IgD-negative memory B cell (primary cell): ENCODE results near the gene TEX11. TPM values are rescaled to one million over a fixed set of nuclear protein-coding genes. Genes with fewer than 3 reads are reported as not detected.
"Not testable (repeated sequence)": the region's sequence is repeated elsewhere in the genome, so short reads cannot be mapped to it uniquely, and the experiment has no call there.

Experiments
- H3K27ac Mint-ChIP-seq, 3 donors: one replicate each; pipeline ENCODE4 v1.8.0; 2020 to 2022; ENCODE audit warnings: mild to moderate bottlenecking in 3 of 3, mixed read lengths in 3 of 3, moderate library complexity in 1 of 3
- H3K27me3 Mint-ChIP-seq: one replicate; pipeline ENCODE4 v1.8.0; 2021; ENCODE audit warnings: mixed read lengths
- H3K36me3 Mint-ChIP-seq: one replicate; pipeline ENCODE4 v1.8.0; 2020; ENCODE audit warnings: mild to moderate bottlenecking, mixed read lengths
- H3K4me1 Mint-ChIP-seq, 3 donors: one replicate each; pipeline ENCODE4 v1.8.0; 2020 to 2022; ENCODE audit warnings: mixed read lengths in 3 of 3, mild to moderate bottlenecking in 1 of 3
- H3K4me3 Mint-ChIP-seq, 4 donors: one replicate each; pipeline ENCODE4 v1.8.0; 2020 to 2022; ENCODE audit warnings: mild to moderate bottlenecking in 4 of 4, mixed read lengths in 4 of 4, moderate library complexity in 3 of 4
- H3K9me3 Mint-ChIP-seq, 3 donors: one replicate each; pipeline ENCODE4 v1.8.0; 2020 to 2021; ENCODE audit warnings: mixed read lengths in 3 of 3, mild to moderate bottlenecking in 1 of 3
- polyA plus RNA-seq: library from polyadenylated mRNA; unstranded; fragments of 300-500 nt; fragmentation: Illumina TruSeq; gene quantifications from one replicate; pipeline ENCODE4 v1.2.3, GENCODE V29; 2021

TEX11 gene
- polyA plus RNA-seq, 1 donor from 2014 or later: not detected

GRCh38 chrX:70675284-70675683, 233.2 kb downstream of the TEX11 start:
- Mint-ChIP-seq H3K27ac (no peak overlapping the region), H3K27me3 (peaks cover 4% of the 10 kb centered on the region), H3K9me3 (peaks cover 0 to 2% (median 0%) of the 10 kb centered on the region in 3 donors), H3K4me1 (no peaks in the 10 kb centered on the region), H3K4me3 (no peak overlapping the region), H3K36me3 (peaks cover 1% of the 10 kb centered on the region)

GRCh38 chrX:70672326-70672725, 236.2 kb downstream of the TEX11 start:
- Mint-ChIP-seq H3K4me3 (no peak overlapping the region), H3K36me3 (no peaks in the 10 kb centered on the region), H3K4me1 (no peaks in the 10 kb centered on the region), H3K9me3 (peaks cover 0 to 2% (median 0%) of the 10 kb centered on the region in 3 donors), H3K27me3 (peaks cover 2% of the 10 kb centered on the region), H3K27ac (no peak overlapping the region)

- peaks cover 2% of the 10 kb centered on the region for H3K27me3 Mint-ChIP-seq
- no peaks in the 10 kb centered on the region for H3K36me3 Mint-ChIP-seq
- no peaks in the 10 kb centered on the region for H3K4me1 Mint-ChIP-seq
- H3K27ac Mint-ChIP-seq: no peak overlapping the region
- H3K4me3 Mint-ChIP-seq: no peak overlapping the region
- H3K9me3 Mint-ChIP-seq: peaks cover 0 to 2% (median 0%) of the 10 kb centered on the region in 3 donors
Measured at GRCh38 chrX:70669120-70669519, 239.4 kb downstream of the TEX11 start.

DNA sequence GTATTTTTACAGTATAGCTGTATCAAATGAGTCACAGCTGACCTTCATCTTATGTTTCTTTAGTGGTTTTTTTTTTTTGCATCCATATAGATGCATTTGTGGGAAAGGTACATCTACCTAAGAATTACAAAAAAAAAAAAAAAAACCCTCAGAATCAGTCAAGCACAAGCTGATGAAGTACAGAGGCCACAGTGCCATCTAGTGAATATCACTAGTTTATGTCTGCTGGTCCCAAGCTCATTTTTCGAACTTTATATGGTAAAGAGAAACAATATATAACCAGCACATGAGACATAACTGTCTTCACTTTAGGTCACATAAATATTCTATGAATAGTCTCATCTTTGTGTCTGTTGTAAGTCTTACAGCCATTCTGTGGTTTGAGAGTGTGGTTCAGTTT, 243.8 kb downstream of the TEX11 start:
- no peak overlapping the region for H3K27ac Mint-ChIP-seq
- H3K27me3 Mint-ChIP-seq: peaks cover 5% of the 10 kb centered on the region
- no peak overlapping the region for H3K4me3 Mint-ChIP-seq
- no peaks in the 10 kb centered on the region for H3K36me3 Mint-ChIP-seq
- no peaks in the 10 kb centered on the region for H3K9me3 Mint-ChIP-seq
- no peaks in the 10 kb centered on the region for H3K4me1 Mint-ChIP-seq

GRCh38 chrX:70661124-70661523, 247.4 kb downstream of the TEX11 start:
- H3K4me1 Mint-ChIP-seq, H3K27ac Mint-ChIP-seq, H3K27me3 Mint-ChIP-seq, H3K36me3 Mint-ChIP-seq, H3K9me3 Mint-ChIP-seq, H3K4me3 Mint-ChIP-seq: not testable (repeated sequence)

DNA sequence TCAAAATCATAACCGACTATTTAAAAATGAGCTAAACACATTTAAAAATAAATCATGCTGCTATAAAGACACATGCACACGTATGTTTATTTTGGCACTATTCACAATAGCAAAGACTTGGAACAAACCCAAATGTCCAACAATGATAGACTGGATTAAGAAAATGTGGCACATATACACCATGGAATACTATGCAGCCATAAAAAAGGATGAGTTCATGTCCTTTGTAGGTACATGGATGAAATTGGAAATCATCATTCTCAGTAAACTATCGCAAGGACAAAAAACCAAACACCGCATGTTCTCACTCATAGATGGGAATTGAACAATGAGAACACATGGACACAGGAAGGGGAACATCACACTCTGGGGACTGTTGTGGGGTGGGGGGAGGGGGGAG, 251.0 kb downstream of the TEX11 start:
- not testable (repeated sequence) for H3K9me3 Mint-ChIP-seq, H3K4me1 Mint-ChIP-seq, H3K4me3 Mint-ChIP-seq, H3K36me3 Mint-ChIP-seq, H3K27me3 Mint-ChIP-seq, H3K27ac Mint-ChIP-seq

- no peaks in the 10 kb centered on the region for H3K27me3 Mint-ChIP-seq
- H3K4me3 Mint-ChIP-seq: no peak overlapping the region
- no peak overlapping the region for H3K27ac Mint-ChIP-seq
- no peaks in the 10 kb centered on the region for H3K36me3 Mint-ChIP-seq
- no peaks in the 10 kb centered on the region for H3K9me3 Mint-ChIP-seq
- H3K4me1 Mint-ChIP-seq: no peaks in the 10 kb centered on the region
Measured at GRCh38 chrX:70656304-70656703, 252.2 kb downstream of the TEX11 start.

GRCh38 chrX:70647910-70648309, 260.6 kb downstream of the TEX11 start:
- not testable (repeated sequence) for H3K4me3 Mint-ChIP-seq, H3K27me3 Mint-ChIP-seq, H3K4me1 Mint-ChIP-seq, H3K27ac Mint-ChIP-seq, H3K36me3 Mint-ChIP-seq
- H3K9me3 Mint-ChIP-seq: peaks cover 4 to 11% (median 10%) of the 10 kb centered on the region in 3 donors

- Mint-ChIP-seq H3K27ac (no peak overlapping the region), H3K4me3 (no peak overlapping the region), H3K4me1 (no peaks in the 10 kb centered on the region), H3K36me3 (peaks cover 2% of the 10 kb centered on the region), H3K9me3 (peaks cover 0 to 6% (median 4%) of the 10 kb centered on the region in 3 donors), H3K27me3 (peaks cover 1% of the 10 kb centered on the region)
Measured at GRCh38 chrX:70636218-70636617, 272.3 kb downstream of the TEX11 start.

- peaks cover under 1% of the 10 kb centered on the region for H3K27me3 Mint-ChIP-seq
- peaks cover 0 to 6% (median 4%) of the 10 kb centered on the region in 3 donors for H3K9me3 Mint-ChIP-seq
- H3K4me1 Mint-ChIP-seq: no peaks in the 10 kb centered on the region
- peaks cover 2% of the 10 kb centered on the region for H3K36me3 Mint-ChIP-seq
- peak overlapping the region in 1 of 3 donors; percentile 50 for H3K27ac Mint-ChIP-seq
- peak overlapping the region in 1 of 4 donors; percentile 28 for H3K4me3 Mint-ChIP-seq
Measured at GRCh38 chrX:70635669-70636068, 272.8 kb downstream of the TEX11 start.

DNA sequence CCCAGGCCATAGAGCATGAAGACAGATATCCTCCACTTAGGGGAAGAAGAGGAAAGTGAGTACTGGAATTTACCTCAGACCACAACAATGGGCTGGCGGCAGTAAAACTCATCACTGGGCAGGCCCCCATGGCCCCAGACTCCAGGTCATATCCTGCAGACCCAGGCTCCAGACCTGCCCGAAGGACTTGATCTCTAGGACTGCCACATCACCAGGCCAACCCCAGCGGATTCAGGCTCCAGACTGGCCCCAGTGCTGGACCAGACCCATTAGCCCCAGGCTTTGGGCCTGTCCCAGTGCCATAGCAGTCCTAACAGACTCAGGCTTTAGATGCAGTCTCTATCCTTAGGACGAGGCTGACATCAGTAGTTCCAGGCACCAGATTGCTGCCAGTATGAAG, 273.3 kb downstream of the TEX11 start:
- no peaks in the 10 kb centered on the region for H3K4me1 Mint-ChIP-seq
- H3K27me3 Mint-ChIP-seq: no peaks in the 10 kb centered on the region
- peaks cover 0 to 6% (median 4%) of the 10 kb centered on the region in 3 donors for H3K9me3 Mint-ChIP-seq
- H3K36me3 Mint-ChIP-seq: peaks cover 2% of the 10 kb centered on the region
- no peak overlapping the region for H3K27ac Mint-ChIP-seq
- H3K4me3 Mint-ChIP-seq: no peak overlapping the region

- no peaks in the 10 kb centered on the region for H3K9me3 Mint-ChIP-seq
- no peak overlapping the region for H3K4me3 Mint-ChIP-seq
- peaks cover 7% of the 10 kb centered on the region for H3K27me3 Mint-ChIP-seq
- H3K27ac Mint-ChIP-seq: no peak overlapping the region
- H3K4me1 Mint-ChIP-seq: no peaks in the 10 kb centered on the region
- no peaks in the 10 kb centered on the region for H3K36me3 Mint-ChIP-seq
Measured at GRCh38 chrX:70621743-70622142, 286.8 kb downstream of the TEX11 start.

GRCh38 chrX:70618467-70618866, 290.0 kb downstream of the TEX11 start:
- H3K4me3 Mint-ChIP-seq: no peak overlapping the region
- no peaks in the 10 kb centered on the region for H3K36me3 Mint-ChIP-seq
- no peak overlapping the region for H3K27ac Mint-ChIP-seq
- no peaks in the 10 kb centered on the region for H3K9me3 Mint-ChIP-seq
- H3K4me1 Mint-ChIP-seq: no peaks in the 10 kb centered on the region
- peaks cover 8% of the 10 kb centered on the region for H3K27me3 Mint-ChIP-seq

GRCh38 chrX:70613295-70613694, 295.2 kb downstream of the TEX11 start:
- Mint-ChIP-seq H3K4me3 (no peak overlapping the region), H3K27ac (no peak overlapping the region), H3K36me3 (no peaks in the 10 kb centered on the region), H3K4me1 (no peaks in the 10 kb centered on the region), H3K9me3 (no peaks in the 10 kb centered on the region), H3K27me3 (peaks cover 9% of the 10 kb centered on the region)

GRCh38 chrX:70605352-70605751, 303.2 kb downstream of the TEX11 start:
- Mint-ChIP-seq H3K36me3 (peaks cover 6% of the 10 kb centered on the region), H3K4me1 (no peaks in the 10 kb centered on the region), H3K4me3 (no peak overlapping the region), H3K27me3 (peaks cover 1% of the 10 kb centered on the region), H3K9me3 (no peaks in the 10 kb centered on the region), H3K27ac (no peak overlapping the region)

DNA sequence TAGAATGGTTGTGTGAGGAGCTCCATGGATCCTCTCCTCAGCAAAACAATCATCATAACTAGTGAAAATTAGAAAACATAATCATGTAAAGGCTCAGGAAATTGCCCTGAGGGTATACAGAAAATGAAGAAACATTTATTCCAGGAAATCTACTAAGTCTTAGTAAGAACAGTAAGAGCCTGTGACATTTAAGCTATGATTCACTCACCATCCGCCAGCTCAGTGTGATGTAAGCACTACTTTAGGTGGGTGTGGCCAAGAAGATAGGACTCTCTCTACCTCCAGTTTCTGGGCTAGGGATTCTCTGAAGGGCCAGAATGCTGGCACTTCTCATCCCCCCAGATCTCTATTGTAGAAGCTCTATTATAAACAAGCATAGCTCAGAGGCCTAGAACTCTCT, 316.4 kb downstream of the TEX11 start:
- peaks cover 0 to 7% (median 6%) of the 10 kb centered on the region in 3 donors for H3K9me3 Mint-ChIP-seq
- H3K27ac Mint-ChIP-seq: no peak overlapping the region
- H3K27me3 Mint-ChIP-seq: no peaks in the 10 kb centered on the region
- H3K36me3 Mint-ChIP-seq: peaks cover 2% of the 10 kb centered on the region
- H3K4me1 Mint-ChIP-seq: no peaks in the 10 kb centered on the region
- no peak overlapping the region for H3K4me3 Mint-ChIP-seq

- not testable (repeated sequence) for H3K9me3 Mint-ChIP-seq, H3K27ac Mint-ChIP-seq, H3K36me3 Mint-ChIP-seq, H3K4me1 Mint-ChIP-seq, H3K4me3 Mint-ChIP-seq, H3K27me3 Mint-ChIP-seq
Measured at GRCh38 chrX:70587158-70587557, 321.4 kb downstream of the TEX11 start.
